GM12892 (cell line): ENCODE results near the gene ACOT12.

ENCODE experiments used
- POLR2A ChIP-seq: IDR thresholded peaks from 2 replicates; pipeline ENCODE4 v1.6.1; 2011; ENCODE audit warnings: low read depth, low read length, control low read depth
- POLR2AphosphoS5 ChIP-seq: IDR thresholded peaks from 2 replicates; pipeline ENCODE4 v1.6.1; 2011; ENCODE audit warnings: low read depth, low read length, control low read depth
- TAF1 ChIP-seq: IDR thresholded peaks from 2 replicates; pipeline ENCODE4 v1.6.1; 2011; ENCODE audit warnings: low read depth, mild to moderate bottlenecking, control low read depth, low read length, borderline replicate concordance

- TF ChIP-seq POLR2A (peak; percentile 96), POLR2AphosphoS5 (peak; percentile 94), TAF1 (peak; percentile 83)
Observed at GRCh38 chr5:81301271-81302015, 92.5 kb downstream of the ACOT12 start, which contains the start of gene ZCCHC9.
